Brain microvascular endothelial cell (primary cell): Measurements from ENCODE around the gene NACC2.
A peak's percentile ranks its signal among the peaks of the same experiment; 100 is the strongest.

Source experiments
- DNase-seq: peaks from one replicate; pipeline ENCODE4 v3.0.0-alpha.2; 2020
- H3K27ac ChIP-seq: fragments of 250-450 bp; sonication (Bioruptor Pico); 2 replicates; pipeline ENCODE4 v1.5.1; 2020; ENCODE audit warnings: mild to moderate bottlenecking, moderate library complexity
- H3K27me3 ChIP-seq: fragments of 250-450 bp; sonication (Bioruptor Pico); replicated peaks from 2 replicates; pipeline ENCODE4 v1.5.1; 2020; ENCODE audit warnings: mild to moderate bottlenecking
- H3K36me3 ChIP-seq: fragments of 250-450 bp; sonication (Bioruptor Pico); replicated peaks from 2 replicates; pipeline ENCODE4 v1.5.1; 2020; ENCODE audit warnings: mild to moderate bottlenecking
- H3K4me3 ChIP-seq: 2 replicates; pipeline ENCODE4 v1.5.1; 2011; ENCODE audit warnings: low read depth, mild to moderate bottlenecking, control low read depth, low read length, moderate library complexity
- in situ Hi-C: cut with HindIII; loops from 2 replicates; pipeline ENCODE4 v1.10.0; 2017; ENCODE audit warnings: low sequenced_read_pairs, low pct_ligation_motif_present
- TF ChIP-seq, protein P1 (sequence below): IDR thresholded peaks from 2 replicates; pipeline ENCODE4 v1.5.1; 2011; ENCODE audit warnings: low read depth, mild to moderate bottlenecking, moderate library complexity, low read length, control low read depth, inconsistent platforms; ENCODE audit errors: missing control alignments

Gene NACC2

DNA sequence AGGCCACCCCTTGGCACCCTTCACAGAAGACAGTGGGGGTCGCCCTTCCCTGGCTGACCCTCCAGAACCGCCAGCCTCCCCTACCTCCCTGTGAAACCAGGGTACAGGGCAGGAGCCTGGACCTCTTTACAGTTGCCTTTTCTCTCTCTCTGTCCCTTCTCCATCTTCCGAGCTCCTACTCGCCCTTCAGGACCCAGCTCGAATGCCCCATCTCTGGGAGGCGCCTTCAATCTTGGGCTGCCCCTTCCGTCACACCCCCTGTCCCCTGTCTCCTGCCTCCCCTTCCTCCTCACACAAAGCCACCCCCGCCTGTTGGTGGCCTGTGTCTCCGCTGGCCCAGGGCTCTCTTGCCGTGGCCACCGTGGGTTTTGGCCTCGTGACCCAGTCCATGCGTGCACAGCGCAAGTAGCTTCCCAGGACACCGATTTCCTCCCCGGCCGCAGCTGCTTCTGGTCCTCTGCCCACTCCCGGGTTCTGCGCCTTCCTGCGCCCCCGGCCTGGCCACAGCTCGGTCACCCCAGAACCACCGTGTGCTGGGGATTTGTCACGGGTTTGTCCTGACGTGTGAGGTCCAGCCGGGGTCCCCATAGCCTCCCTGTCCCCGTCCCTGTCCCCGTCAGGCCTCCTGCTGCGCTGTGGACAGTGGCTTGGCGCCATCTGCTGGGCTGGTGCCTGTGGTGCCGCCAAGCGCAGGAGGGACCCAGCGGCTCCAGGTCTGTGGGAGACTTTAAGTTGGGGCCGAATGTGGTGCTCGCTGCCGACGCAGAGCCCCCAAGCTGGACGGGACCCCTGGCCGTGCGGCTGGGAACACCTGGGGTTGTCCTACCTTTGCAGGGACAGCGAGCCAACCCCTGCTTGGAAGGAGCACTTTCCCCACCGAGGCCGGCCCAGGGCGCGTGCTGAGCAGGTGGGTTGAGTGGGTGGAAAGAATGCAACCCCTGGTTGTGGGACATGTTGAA is 27.6 kb upstream of the NACC2 start:
- peak; percentile 20 for DNase-seq
- TF ChIP-seq, protein P1, sequence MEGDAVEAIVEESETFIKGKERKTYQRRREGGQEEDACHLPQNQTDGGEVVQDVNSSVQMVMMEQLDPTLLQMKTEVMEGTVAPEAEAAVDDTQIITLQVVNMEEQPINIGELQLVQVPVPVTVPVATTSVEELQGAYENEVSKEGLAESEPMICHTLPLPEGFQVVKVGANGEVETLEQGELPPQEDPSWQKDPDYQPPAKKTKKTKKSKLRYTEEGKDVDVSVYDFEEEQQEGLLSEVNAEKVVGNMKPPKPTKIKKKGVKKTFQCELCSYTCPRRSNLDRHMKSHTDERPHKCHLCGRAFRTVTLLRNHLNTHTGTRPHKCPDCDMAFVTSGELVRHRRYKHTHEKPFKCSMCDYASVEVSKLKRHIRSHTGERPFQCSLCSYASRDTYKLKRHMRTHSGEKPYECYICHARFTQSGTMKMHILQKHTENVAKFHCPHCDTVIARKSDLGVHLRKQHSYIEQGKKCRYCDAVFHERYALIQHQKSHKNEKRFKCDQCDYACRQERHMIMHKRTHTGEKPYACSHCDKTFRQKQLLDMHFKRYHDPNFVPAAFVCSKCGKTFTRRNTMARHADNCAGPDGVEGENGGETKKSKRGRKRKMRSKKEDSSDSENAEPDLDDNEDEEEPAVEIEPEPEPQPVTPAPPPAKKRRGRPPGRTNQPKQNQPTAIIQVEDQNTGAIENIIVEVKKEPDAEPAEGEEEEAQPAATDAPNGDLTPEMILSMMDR: peak; percentile 98
- Histone ChIP-seq H3K27ac (no peak overlapping the region), H3K27me3 (no peaks in the 10 kb centered on the region), H3K4me3 (no peak overlapping the region), H3K36me3 (no peaks in the 10 kb centered on the region)
- in situ Hi-C loops: no loop called here

DNA sequence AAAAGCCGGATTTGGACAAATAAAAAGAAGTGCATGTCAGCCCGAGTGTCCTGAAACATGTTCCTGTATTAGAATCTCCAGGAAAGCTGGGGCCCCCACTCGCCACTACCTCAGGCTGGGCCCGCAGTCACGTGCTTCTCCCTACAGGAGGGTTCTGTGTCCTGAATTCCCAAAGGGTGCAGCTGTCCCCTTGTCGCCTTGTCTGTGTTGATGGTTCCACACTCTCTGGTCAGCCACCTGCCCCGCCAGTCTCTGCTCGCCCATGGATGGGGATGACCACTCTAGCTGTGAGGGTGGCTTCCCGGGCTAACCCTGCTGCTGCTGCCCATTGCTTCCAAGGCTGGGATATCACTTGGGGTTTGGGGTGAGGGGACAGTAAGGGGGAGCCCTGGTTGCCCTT is 26.7 kb upstream of the NACC2 start:
- H3K4me3 ChIP-seq: no peak overlapping the region
- H3K27me3 ChIP-seq: no peaks in the 10 kb centered on the region
- TF ChIP-seq, protein P1: no peak
- no peak overlapping the region for H3K27ac ChIP-seq
- in situ Hi-C loops: no loop called here
- no peaks in the 10 kb centered on the region for H3K36me3 ChIP-seq
- DNase-seq: no peak

DNA sequence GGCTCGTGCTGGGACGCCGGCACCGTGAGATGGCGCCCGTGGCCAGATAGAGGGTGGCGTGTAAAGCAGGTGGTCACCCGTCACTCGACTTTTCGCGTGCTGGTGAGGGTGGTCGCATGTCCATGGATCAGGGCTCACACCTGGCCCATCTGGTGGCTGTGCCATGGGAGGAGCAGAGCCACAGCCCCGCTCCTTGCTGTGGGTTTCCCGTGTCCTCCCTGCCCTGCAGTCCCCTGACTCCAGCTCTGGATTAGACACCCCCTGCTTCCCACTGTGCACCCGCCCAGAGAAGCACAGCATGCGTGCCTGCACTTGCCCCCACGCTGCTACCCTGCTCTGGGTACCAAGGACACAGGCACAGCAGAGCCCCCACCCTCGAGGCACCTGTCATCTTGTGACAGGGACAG is 25.4 kb upstream of the NACC2 start:
- Histone ChIP-seq H3K27me3 (no peaks in the 10 kb centered on the region), H3K27ac (no peak overlapping the region), H3K36me3 (no peaks in the 10 kb centered on the region), H3K4me3 (no peak overlapping the region)
- TF ChIP-seq, protein P1: no peak
- in situ Hi-C loops: no loop called here
- no peak for DNase-seq

DNA sequence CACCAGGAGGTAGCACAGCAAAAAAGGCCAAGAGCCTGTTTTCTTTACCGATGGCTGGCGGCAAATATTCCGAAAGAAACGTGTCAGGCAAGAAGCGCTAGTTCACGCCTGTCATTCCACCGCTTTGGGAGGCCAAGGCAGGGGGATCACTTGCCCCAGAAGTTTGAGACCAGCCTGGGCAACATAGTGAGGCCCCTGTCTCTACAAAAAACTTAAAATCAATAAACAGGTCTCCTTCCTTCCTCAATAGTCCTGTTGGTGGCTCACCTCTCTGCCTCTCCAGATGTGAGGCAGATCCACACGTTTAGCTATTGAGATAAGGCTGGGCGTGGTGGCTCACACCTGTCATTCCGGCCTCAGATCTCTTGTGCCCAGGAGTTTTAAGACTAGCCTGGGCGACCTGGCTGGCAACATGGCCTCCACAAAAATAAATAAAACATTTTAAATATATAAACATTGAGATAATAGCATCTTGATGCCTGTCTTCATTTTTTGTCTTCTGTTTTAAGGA is 24.8 kb upstream of the NACC2 start:
- no peak for DNase-seq
- Histone ChIP-seq H3K4me3 (peak overlapping the region; percentile 71), H3K27ac (no peak overlapping the region), H3K27me3 (no peaks in the 10 kb centered on the region), H3K36me3 (no peaks in the 10 kb centered on the region)
- in situ Hi-C loops: no loop called here
- TF ChIP-seq, protein P1: no peak

DNA sequence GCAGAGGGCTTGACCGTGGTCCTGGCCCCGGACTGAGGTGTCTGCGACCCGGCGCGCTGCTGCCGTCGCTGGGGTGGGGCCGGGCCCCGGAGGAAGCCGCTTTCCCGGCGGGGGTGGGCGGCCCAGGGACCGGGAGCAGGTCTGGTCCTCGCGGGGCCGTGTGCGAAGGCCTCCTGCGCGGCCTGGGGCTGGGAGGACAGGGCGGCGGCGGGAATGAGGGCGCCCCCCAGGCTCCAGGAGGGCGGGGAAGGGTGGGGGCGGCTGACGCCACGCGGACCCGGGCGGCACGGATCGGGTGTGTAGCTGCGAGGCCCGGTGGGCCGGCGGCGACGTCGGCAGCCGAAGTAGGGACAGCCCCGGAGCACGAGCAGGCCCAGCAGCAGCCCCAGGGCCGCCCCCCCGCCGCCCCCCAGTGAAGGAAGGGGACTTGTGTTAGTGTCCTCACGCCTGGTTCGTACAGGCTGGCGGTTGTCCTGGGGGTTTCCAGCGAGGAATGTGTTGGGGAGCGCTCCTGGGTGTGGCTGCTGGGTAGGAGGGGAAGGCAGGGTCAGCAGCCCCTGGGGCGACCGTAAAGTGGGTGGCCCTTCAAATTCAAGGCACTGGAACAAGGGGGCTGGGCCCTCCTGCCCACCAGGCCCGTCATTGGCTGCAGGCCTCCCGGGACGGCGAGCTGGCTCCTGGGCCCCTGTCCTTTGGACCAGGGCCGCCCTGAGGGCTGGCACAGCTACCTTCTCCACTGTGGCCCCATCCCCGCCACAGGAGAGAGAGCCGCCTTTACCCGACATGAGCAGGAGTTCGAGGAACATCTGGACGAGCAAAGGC is 24.2 kb upstream of the NACC2 start:
- in situ Hi-C loops: no loop called here
- no peak for DNase-seq
- H3K4me3 ChIP-seq: peak overlapping the region; percentile 71

More for the DNA sequence above, 24.2 kb upstream of the NACC2 start:
- Histone ChIP-seq H3K27ac (peak overlapping the region; percentile 77), H3K36me3 (no peaks in the 10 kb centered on the region), H3K27me3 (no peaks in the 10 kb centered on the region)
- TF ChIP-seq, protein P1: peak; percentile 1
